PC-3 (cell line): ENCODE measurements around the gene MAPK8IP1. TPM values are rescaled to one million over a fixed set of nuclear protein-coding genes. Genes with fewer than 3 reads are reported as not detected.

Experiments used
- ATAC-seq: fragments of 200-7000 bp; cut with Tn5 transposase; 2 replicates; pipeline ENCODE4 v1.9.1; 2020; ENCODE audit warnings: mild to moderate bottlenecking, moderate library complexity
- BruUV-seq: library from RNA; stranded (reverse); fragments of 400-500 nt; replicated peaks from 2 replicates; lab custom pipeline; 2021; lab: Mats Ljungman, UMichigan
- CTCF ChIA-PET: fragments of 300-600 bp; sonication (Branson Sonifier 250); formaldehyde crosslinking; loops from one replicate; lab custom pipeline; 2022; ENCODE audit warnings: antibody characterized with exemption; lab: Charles Lee
- POLR2A ChIA-PET: fragments of 300-600 bp; sonication (Branson Sonifier 250); formaldehyde crosslinking; loops from one replicate; lab custom pipeline; 2022; ENCODE audit warnings: antibody characterized with exemption; ENCODE audit not compliant: unreplicated experiment; lab: Charles Lee
- DNase-seq: peaks from one replicate; pipeline ENCODE4 v3.0.0-alpha.2; 2015
- H2AFZ ChIP-seq: fragments of 300-600 bp; sonication (generic); 2 replicates; pipeline ENCODE4 v1.6.0; 2016; ENCODE audit warnings: antibody characterized with exemption, low read length
- H3F3A ChIP-seq: fragments of 300-600 bp; sonication (generic); one replicate; pipeline ENCODE4 v1.6.0; 2017; ENCODE audit warnings: antibody characterized with exemption, low read length, control low read depth, mild to moderate bottlenecking; ENCODE audit not compliant: unreplicated experiment
- H3K27ac ChIP-seq: fragments of 300-600 bp; sonication (generic); 2 replicates; pipeline ENCODE4 v1.5.1; 2016; ENCODE audit warnings: mild to moderate bottlenecking, low read length
- H3K27me3 ChIP-seq: fragments of 300-600 bp; sonication (generic); 2 replicates; pipeline ENCODE4 v1.6.1; 2016; ENCODE audit warnings: low read length, mixed read lengths
- H3K36me3 ChIP-seq: fragments of 300-600 bp; sonication (generic); 2 replicates; pipeline ENCODE4 v1.6.1; 2016; ENCODE audit warnings: low read depth, mixed run types, low read length, mixed read lengths
- H3K4me1 ChIP-seq: fragments of 300-600 bp; sonication (generic); 2 replicates; pipeline ENCODE4 v1.5.1; 2016; ENCODE audit warnings: low read length; ENCODE audit not compliant: insufficient read depth
- H3K4me2 ChIP-seq: fragments of 300-600 bp; sonication (generic); 2 replicates; pipeline ENCODE4 v1.6.0; 2016; ENCODE audit warnings: low read length
- H3K4me3 ChIP-seq: fragments of 300-600 bp; sonication (generic); 2 replicates; pipeline ENCODE4 v1.5.1; 2016; ENCODE audit warnings: mild to moderate bottlenecking, low read length, mixed read lengths
- H3K79me2 ChIP-seq: fragments of 300-600 bp; sonication (generic); 2 replicates; pipeline ENCODE4 v1.6.1; 2017; ENCODE audit warnings: low read length, mixed read lengths
- H3K9ac ChIP-seq: fragments of 300-600 bp; sonication (generic); 2 replicates; pipeline ENCODE4 v1.6.0; 2016; ENCODE audit warnings: mild to moderate bottlenecking, low read length
- H3K9me2 ChIP-seq: fragments of 300-600 bp; sonication (generic); replicated peaks from 2 replicates; pipeline ENCODE4 v1.6.1; 2016; ENCODE audit warnings: mixed run types, low read length, mixed read lengths
- H3K9me3 ChIP-seq: fragments of 300-600 bp; sonication (generic); 2 replicates; pipeline ENCODE4 v1.6.1; 2016; ENCODE audit warnings: low read length, mixed read lengths
- H4K20me1 ChIP-seq: fragments of 300-600 bp; sonication (generic); 2 replicates; pipeline ENCODE4 v1.6.1; 2016; ENCODE audit warnings: low read length, mixed read lengths
- CTCF ChIP-seq: fragments of 300-600 bp; sonication (generic); conservative IDR thresholded peaks from 2 replicates; pipeline ENCODE4 v1.5.1; 2017; ENCODE audit warnings: antibody characterized with exemption, low read depth, mild to moderate bottlenecking, low read length
- EZH2 ChIP-seq: fragments of 300-600 bp; sonication (generic); IDR thresholded peaks from one replicate; pipeline ENCODE4 v1.6.1; 2017; ENCODE audit warnings: antibody characterized with exemption, mild to moderate bottlenecking, low read length; ENCODE audit not compliant: unreplicated experiment
- EZH2phosphoT487 ChIP-seq: fragments of 300-600 bp; sonication (generic); IDR thresholded peaks from 2 replicates; pipeline ENCODE4 v1.6.1; 2018; ENCODE audit warnings: mild to moderate bottlenecking, antibody characterized with exemption, low read length, borderline replicate concordance
- intact Hi-C: fragments of 100-400 bp; cut with micrococcal nuclease; formaldehyde crosslinking; loops from 2 replicates; pipeline ENCODE4 v1.9.0; 2023
- total RNA-seq: library from RNA; depleted of rRNA; stranded (reverse); fragments of >200 nt; gene quantifications from 2 replicates; pipeline ENCODE4 v1.2.3, GENCODE V29; 2014

The MAPK8IP1 gene
- total RNA-seq, 1 experiment from 2014 or later: 7.1 TPM

- intact Hi-C loops: no loop called here
- ChIA-PET POLR2A (no interaction called here), CTCF (no interaction called here)
Observed at GRCh38 chr11:45853332-45854219, 31.9 kb upstream of the MAPK8IP1 start.

GRCh38 chr11:45855308-45855707, 30.1 kb upstream of the MAPK8IP1 start:
- no TSS peak for BruUV-seq
- Histone ChIP-seq H2AFZ (no peak overlapping the region), H3K4me1 (no peaks in the 10 kb centered on the region), H3K4me2 (no peak overlapping the region), H3K79me2 (peaks cover 29% of the 10 kb centered on the region), H3K9me2 (no peaks in the 10 kb centered on the region), H3K27ac (no peak overlapping the region), H3K9me3 (no peaks in the 10 kb centered on the region), H3K9ac (no peak overlapping the region), H3F3A (no peaks in the 10 kb centered on the region), H3K36me3 (0 out of 2 replicates have a peak, but pooled peaks cover 4% of the 10 kb centered on the region), H4K20me1 (0 out of 2 replicates have a peak, but pooled peaks cover 6% of the 10 kb centered on the region), H3K27me3 (no peaks in the 10 kb centered on the region), H3K4me3 (no peak overlapping the region)
- ATAC-seq (no peak), DNase-seq (no peak)
- ChIA-PET CTCF (no interaction called here), POLR2A (interaction anchor here (0.6 kb wide), 1 partner anchor 39 kb away, joined by 4 read pairs; no protein-coding TSS in a partner anchor)
- intact Hi-C loops: no loop called here
- TF ChIP-seq EZH2 (no peak), EZH2phosphoT487 (no peak), CTCF (no peak)

More at GRCh38 chr11:45853332-45854219, 31.9 kb upstream of the MAPK8IP1 start:
- Histone ChIP-seq H3K9ac (no peak overlapping the region), H3K27ac (no peak overlapping the region), H3K4me3 (no peak overlapping the region), H4K20me1 (peaks cover 14% of the 10 kb centered on the region), H3K79me2 (peaks cover 46% of the 10 kb centered on the region), H3F3A (no peaks in the 10 kb centered on the region), H3K9me2 (no peaks in the 10 kb centered on the region), H3K36me3 (0 out of 2 replicates have a peak, but pooled peaks cover 4% of the 10 kb centered on the region), H3K4me1 (peaks cover 8% of the 10 kb centered on the region; the same call in 1 of the 2 replicates), H3K27me3 (no peaks in the 10 kb centered on the region), H3K9me3 (no peaks in the 10 kb centered on the region), H2AFZ (no peak overlapping the region), H3K4me2 (no peak overlapping the region)
- no TSS peak for BruUV-seq
- no peak for ATAC-seq
- no peak for DNase-seq
- TF ChIP-seq EZH2 (no peak), EZH2phosphoT487 (no peak), CTCF (no peak)
